Measurements from ENCODE around the gene LRP1B.

The LRP1B gene

DNA sequence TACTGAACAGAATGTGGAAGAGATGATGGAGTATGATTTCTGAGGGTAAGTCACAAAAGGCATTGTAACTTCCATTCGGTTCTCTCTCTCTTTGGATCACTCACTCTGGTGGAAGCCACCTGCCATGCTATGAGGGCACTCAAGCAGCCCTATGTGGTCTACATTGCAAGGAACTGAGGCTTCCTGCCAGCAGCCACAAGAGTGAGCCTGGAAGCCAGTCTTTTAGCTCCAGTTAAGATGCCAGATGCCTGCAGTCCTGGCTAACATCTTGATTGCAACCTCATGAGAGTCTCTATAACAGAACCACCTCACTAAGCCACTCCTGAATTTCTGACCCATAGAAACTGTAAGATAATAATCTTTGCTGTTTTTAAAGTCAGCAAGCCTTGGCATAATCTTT lies 935.7 kb downstream of the LRP1B start:
- TF ChIP-seq TEAD4 (IDR thresholded peaks at IDR 0.05) (no peak), EP300 (IDR thresholded peaks at IDR 0.05; ENCODE audit: borderline replicate concordance) (no peak), YY1 (IDR thresholded peaks at IDR 0.05; ENCODE audit: low read depth) (no peak), ZBTB7A (IDR thresholded peaks at IDR 0.05; ENCODE audit: low read depth) (no peak), EGR1 (IDR thresholded peaks at IDR 0.05) (no peak), TCF12 (IDR thresholded peaks at IDR 0.05; ENCODE audit: low read depth) (no peak), CREB1 (IDR thresholded peaks at IDR 0.05; ENCODE audit: low read depth) (no peak), FOXM1 (IDR thresholded peaks at IDR 0.05; ENCODE audit: borderline replicate concordance, low read depth) (no peak), NFIC (IDR thresholded peaks at IDR 0.05) (no peak), TAF1 (IDR thresholded peaks at IDR 0.05; ENCODE audit: low read depth) (no peak), CEBPB (IDR thresholded peaks at IDR 0.05) (no peak), RAD21 (IDR thresholded peaks at IDR 0.05; ENCODE audit: low read depth) (no peak)
- TF ChIP-seq, protein P1, sequence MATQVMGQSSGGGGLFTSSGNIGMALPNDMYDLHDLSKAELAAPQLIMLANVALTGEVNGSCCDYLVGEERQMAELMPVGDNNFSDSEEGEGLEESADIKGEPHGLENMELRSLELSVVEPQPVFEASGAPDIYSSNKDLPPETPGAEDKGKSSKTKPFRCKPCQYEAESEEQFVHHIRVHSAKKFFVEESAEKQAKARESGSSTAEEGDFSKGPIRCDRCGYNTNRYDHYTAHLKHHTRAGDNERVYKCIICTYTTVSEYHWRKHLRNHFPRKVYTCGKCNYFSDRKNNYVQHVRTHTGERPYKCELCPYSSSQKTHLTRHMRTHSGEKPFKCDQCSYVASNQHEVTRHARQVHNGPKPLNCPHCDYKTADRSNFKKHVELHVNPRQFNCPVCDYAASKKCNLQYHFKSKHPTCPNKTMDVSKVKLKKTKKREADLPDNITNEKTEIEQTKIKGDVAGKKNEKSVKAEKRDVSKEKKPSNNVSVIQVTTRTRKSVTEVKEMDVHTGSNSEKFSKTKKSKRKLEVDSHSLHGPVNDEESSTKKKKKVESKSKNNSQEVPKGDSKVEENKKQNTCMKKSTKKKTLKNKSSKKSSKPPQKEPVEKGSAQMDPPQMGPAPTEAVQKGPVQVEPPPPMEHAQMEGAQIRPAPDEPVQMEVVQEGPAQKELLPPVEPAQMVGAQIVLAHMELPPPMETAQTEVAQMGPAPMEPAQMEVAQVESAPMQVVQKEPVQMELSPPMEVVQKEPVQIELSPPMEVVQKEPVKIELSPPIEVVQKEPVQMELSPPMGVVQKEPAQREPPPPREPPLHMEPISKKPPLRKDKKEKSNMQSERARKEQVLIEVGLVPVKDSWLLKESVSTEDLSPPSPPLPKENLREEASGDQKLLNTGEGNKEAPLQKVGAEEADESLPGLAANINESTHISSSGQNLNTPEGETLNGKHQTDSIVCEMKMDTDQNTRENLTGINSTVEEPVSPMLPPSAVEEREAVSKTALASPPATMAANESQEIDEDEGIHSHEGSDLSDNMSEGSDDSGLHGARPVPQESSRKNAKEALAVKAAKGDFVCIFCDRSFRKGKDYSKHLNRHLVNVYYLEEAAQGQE (IDR thresholded peaks at IDR 0.05; ENCODE audit: low read depth), result no peak
- TF ChIP-seq, protein P2, sequence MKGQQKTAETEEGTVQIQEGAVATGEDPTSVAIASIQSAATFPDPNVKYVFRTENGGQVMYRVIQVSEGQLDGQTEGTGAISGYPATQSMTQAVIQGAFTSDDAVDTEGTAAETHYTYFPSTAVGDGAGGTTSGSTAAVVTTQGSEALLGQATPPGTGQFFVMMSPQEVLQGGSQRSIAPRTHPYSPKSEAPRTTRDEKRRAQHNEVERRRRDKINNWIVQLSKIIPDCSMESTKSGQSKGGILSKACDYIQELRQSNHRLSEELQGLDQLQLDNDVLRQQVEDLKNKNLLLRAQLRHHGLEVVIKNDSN (IDR thresholded peaks at IDR 0.05), result no peak
- TF ChIP-seq, protein P3, sequence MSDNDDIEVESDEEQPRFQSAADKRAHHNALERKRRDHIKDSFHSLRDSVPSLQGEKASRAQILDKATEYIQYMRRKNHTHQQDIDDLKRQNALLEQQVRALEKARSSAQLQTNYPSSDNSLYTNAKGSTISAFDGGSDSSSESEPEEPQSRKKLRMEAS (IDR thresholded peaks at IDR 0.05), result no peak

DNA sequence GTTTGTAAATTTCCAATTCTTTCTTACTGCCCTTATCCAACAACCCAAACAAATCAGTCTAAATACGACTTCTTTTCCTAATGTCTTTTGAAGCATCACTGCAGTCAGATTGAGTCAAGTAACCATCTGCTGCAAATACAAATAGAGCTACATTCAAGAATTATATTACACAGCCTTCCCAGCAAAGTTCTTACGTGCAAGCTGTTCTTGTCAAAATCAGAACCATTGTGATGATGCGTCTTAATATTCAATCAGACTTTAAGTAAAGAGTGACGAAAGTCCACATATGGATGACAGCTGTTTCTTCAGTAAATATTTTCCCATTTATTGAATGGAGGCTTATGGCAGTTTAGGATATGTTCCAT lies 943.8 kb downstream of the LRP1B start:
- TF ChIP-seq EGR1 (IDR thresholded peaks at IDR 0.05), result no peak
- TF ChIP-seq, protein P2 (IDR thresholded peaks at IDR 0.05), result no peak
- TF ChIP-seq RAD21 (IDR thresholded peaks at IDR 0.05; ENCODE audit: low read depth), result no peak
- no peak for TF ChIP-seq CEBPB (IDR thresholded peaks at IDR 0.05)
- TF ChIP-seq TAF1 (IDR thresholded peaks at IDR 0.05; ENCODE audit: low read depth), result no peak
- no peak for TF ChIP-seq ZBTB7A (IDR thresholded peaks at IDR 0.05; ENCODE audit: low read depth)
- no peak for TF ChIP-seq TCF12 (IDR thresholded peaks at IDR 0.05; ENCODE audit: low read depth)
- TF ChIP-seq, protein P1 (IDR thresholded peaks at IDR 0.05; ENCODE audit: low read depth), result no peak
- no peak for TF ChIP-seq EP300 (IDR thresholded peaks at IDR 0.05; ENCODE audit: borderline replicate concordance)
- TF ChIP-seq FOXM1 (IDR thresholded peaks at IDR 0.05; ENCODE audit: borderline replicate concordance, low read depth), result no peak
- TF ChIP-seq TEAD4 (IDR thresholded peaks at IDR 0.05), result no peak
- no peak for TF ChIP-seq CREB1 (IDR thresholded peaks at IDR 0.05; ENCODE audit: low read depth)
- TF ChIP-seq, protein P3 (IDR thresholded peaks at IDR 0.05), result no peak
- TF ChIP-seq YY1 (IDR thresholded peaks at IDR 0.05; ENCODE audit: low read depth), result no peak
- no peak for TF ChIP-seq NFIC (IDR thresholded peaks at IDR 0.05)

DNA sequence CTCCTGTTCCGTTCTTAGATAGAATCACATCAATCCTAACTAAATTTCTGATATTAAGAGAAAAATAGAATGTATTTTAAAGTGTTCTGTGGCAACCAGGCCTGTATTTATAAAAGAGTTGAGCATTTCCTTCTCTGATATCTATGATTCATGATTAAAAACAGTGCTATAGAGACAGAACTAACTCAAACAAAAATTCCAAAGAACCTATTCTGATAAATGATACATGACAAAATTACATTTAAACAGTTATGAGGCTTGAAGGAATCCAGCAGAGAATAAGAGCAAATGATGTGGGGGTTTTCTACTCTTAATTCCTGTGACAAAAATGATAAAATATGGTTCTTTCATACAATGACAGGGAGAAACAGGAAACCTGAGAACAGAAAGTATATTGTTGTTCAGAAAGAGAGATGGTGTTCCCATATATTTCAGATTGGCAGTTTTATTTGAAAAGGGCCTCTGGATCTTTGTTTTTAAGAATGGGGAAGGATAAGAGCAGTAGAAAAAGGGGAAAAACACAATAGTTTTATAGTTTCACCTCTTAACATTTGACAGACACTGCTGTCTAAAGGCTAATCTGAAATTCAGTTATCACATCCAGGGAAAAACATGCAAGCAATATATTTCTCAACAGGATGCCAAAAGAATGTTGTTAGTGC lies 944.3 kb downstream of the LRP1B start:
- TF ChIP-seq RAD21 (IDR thresholded peaks at IDR 0.05; ENCODE audit: low read depth), result no peak
- no peak for TF ChIP-seq EP300 (IDR thresholded peaks at IDR 0.05; ENCODE audit: borderline replicate concordance)
- no peak for TF ChIP-seq TCF12 (IDR thresholded peaks at IDR 0.05; ENCODE audit: low read depth)

DNA sequence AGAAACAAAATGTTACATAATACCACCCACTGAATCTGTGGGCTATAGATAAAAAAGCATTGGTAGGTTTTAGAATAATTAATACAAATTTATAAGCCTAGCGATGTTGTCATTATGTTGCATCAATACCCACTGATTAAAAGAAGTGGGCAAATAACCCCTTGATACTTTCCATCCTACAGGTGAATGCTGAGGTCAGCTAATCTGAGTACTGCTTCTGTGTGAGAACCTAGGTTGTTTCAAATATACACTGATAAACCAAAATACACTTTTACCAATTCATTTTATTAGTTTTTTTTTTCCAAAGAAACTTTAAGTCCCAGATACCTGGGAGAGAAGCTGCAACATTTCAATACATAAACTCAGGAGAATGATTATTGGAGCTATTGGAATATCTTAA lies 948.6 kb downstream of the LRP1B start:
- TF ChIP-seq ZBTB7A (IDR thresholded peaks at IDR 0.05; ENCODE audit: low read depth) (no peak), FOXM1 (IDR thresholded peaks at IDR 0.05; ENCODE audit: borderline replicate concordance, low read depth) (no peak), NFIC (IDR thresholded peaks at IDR 0.05) (no peak), CREB1 (IDR thresholded peaks at IDR 0.05; ENCODE audit: low read depth) (no peak), EP300 (IDR thresholded peaks at IDR 0.05; ENCODE audit: borderline replicate concordance) (no peak), TCF12 (IDR thresholded peaks at IDR 0.05; ENCODE audit: low read depth) (no peak)
- TF ChIP-seq, protein P2 (IDR thresholded peaks at IDR 0.05), result no peak

DNA sequence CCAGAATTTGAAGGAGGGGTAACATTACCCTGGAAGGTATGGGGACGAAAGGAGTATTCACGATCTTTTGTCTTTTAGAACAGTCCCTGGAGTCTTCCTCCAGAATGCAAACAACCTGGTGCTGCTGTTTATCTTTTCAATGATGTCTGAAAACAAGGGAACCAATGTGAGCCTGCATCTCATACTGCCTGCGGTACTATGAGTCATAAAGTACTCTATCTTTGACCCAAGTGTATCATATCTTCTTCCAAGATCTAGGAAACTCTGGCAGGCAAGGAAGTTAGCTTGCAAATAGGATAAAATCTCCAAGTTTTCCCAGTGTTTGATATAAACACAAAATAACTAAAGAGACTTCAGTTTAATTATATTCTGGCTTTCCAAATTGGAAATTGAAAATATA lies 968.5 kb downstream of the LRP1B start:
- TF ChIP-seq, protein P3 (IDR thresholded peaks at IDR 0.05), result no peak
- no peak for TF ChIP-seq FOXM1 (IDR thresholded peaks at IDR 0.05; ENCODE audit: borderline replicate concordance, low read depth)
- no peak for TF ChIP-seq EP300 (IDR thresholded peaks at IDR 0.05; ENCODE audit: borderline replicate concordance)
- TF ChIP-seq NFIC (IDR thresholded peaks at IDR 0.05), result no peak
- TF ChIP-seq ZBTB7A (IDR thresholded peaks at IDR 0.05; ENCODE audit: low read depth), result no peak
- TF ChIP-seq EGR1 (IDR thresholded peaks at IDR 0.05), result no peak
- TF ChIP-seq CEBPB (IDR thresholded peaks at IDR 0.05), result no peak
- TF ChIP-seq, protein P1 (IDR thresholded peaks at IDR 0.05; ENCODE audit: low read depth), result no peak
- no peak for TF ChIP-seq RAD21 (IDR thresholded peaks at IDR 0.05; ENCODE audit: low read depth)
- TF ChIP-seq YY1 (IDR thresholded peaks at IDR 0.05; ENCODE audit: low read depth), result no peak
- no peak for TF ChIP-seq TCF12 (IDR thresholded peaks at IDR 0.05; ENCODE audit: low read depth)
- no peak for TF ChIP-seq TEAD4 (IDR thresholded peaks at IDR 0.05)
- TF ChIP-seq, protein P2 (IDR thresholded peaks at IDR 0.05), result no peak
- no peak for TF ChIP-seq CREB1 (IDR thresholded peaks at IDR 0.05; ENCODE audit: low read depth)

All from Ishikawa (cell line).